OCI-LY3 (cell line): ENCODE data around the gene HSPA8.

Source experiments
- EZH2phosphoT487 ChIP-seq: fragments of 200-600 bp; shearing (Covaris generic); IDR thresholded peaks from 2 replicates; pipeline ENCODE4 v1.6.1; 2018; ENCODE audit warnings: antibody characterized with exemption, mixed run types, low read depth
- TF ChIP-seq, protein P1 (sequence below): fragments of 200-600, 300-600 bp; sonication (generic); IDR thresholded peaks from 2 replicates; pipeline ENCODE4 v1.5.1; 2014; ENCODE audit warnings: antibody characterized with exemption, low read length, low read depth

DNA sequence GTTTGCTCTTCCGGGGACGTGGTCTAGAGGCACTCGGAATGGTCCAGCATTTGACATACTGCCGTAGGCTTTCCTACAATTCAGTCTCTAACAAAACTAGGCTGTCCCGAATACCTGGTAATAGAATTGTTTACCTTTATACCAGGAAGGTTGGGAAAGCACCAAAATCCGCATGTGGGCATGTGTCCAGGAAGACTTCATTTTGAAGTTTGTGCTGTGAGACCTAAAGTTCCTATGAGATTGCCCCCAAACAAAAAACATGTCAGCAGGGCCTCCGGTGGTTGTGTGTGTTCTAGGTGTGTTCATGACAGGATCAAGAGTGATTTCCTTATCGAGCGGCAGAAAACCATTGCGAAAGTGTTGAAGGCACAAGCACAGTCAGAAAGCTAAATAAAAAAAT is 26.1 kb downstream of the HSPA8 start:
- TF ChIP-seq, protein P1, sequence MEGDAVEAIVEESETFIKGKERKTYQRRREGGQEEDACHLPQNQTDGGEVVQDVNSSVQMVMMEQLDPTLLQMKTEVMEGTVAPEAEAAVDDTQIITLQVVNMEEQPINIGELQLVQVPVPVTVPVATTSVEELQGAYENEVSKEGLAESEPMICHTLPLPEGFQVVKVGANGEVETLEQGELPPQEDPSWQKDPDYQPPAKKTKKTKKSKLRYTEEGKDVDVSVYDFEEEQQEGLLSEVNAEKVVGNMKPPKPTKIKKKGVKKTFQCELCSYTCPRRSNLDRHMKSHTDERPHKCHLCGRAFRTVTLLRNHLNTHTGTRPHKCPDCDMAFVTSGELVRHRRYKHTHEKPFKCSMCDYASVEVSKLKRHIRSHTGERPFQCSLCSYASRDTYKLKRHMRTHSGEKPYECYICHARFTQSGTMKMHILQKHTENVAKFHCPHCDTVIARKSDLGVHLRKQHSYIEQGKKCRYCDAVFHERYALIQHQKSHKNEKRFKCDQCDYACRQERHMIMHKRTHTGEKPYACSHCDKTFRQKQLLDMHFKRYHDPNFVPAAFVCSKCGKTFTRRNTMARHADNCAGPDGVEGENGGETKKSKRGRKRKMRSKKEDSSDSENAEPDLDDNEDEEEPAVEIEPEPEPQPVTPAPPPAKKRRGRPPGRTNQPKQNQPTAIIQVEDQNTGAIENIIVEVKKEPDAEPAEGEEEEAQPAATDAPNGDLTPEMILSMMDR: no peak
- TF ChIP-seq EZH2phosphoT487: no peak
